AG04449 (cell line): ENCODE measurements around the gene ATP6V0A1.
"Not testable (repeated sequence)": the region's sequence is repeated elsewhere in the genome, so short reads cannot be mapped to it uniquely, and the experiment has no call there.

Experiments used
- CTCF ChIA-PET: fragments of 350-600 bp; formaldehyde crosslinking; extraction: SDS; loops from one replicate; lab custom pipeline; 2021; ENCODE audit warnings: antibody characterized with exemption; lab: Yijun Ruan, JAX
- POLR2A ChIA-PET: fragments of 400-600, 350-600 bp; formaldehyde crosslinking; extraction: SDS; loops from one replicate; lab custom pipeline; 2020; ENCODE audit warnings: antibody characterized with exemption, inconsistent platforms; lab: Yijun Ruan, JAX
- DNase-seq: peaks from one replicate; pipeline ENCODE4 v3.0.0-alpha.2; 2010; ENCODE audit warnings: low read depth, low spot score
- H3K4me3 ChIP-seq: 2 replicates; pipeline ENCODE4 v1.5.1; 2011; ENCODE audit warnings: low read depth, mild to moderate bottlenecking, control low read depth, low read length
- TF ChIP-seq, protein P1 (sequence below): IDR thresholded peaks from one replicate; pipeline ENCODE4 v1.5.1; 2011; ENCODE audit warnings: mild to moderate bottlenecking, moderate library complexity, low read length, control low read depth, inconsistent platforms; ENCODE audit not compliant: insufficient read depth; ENCODE audit errors: missing control alignments

Gene ATP6V0A1

DNA sequence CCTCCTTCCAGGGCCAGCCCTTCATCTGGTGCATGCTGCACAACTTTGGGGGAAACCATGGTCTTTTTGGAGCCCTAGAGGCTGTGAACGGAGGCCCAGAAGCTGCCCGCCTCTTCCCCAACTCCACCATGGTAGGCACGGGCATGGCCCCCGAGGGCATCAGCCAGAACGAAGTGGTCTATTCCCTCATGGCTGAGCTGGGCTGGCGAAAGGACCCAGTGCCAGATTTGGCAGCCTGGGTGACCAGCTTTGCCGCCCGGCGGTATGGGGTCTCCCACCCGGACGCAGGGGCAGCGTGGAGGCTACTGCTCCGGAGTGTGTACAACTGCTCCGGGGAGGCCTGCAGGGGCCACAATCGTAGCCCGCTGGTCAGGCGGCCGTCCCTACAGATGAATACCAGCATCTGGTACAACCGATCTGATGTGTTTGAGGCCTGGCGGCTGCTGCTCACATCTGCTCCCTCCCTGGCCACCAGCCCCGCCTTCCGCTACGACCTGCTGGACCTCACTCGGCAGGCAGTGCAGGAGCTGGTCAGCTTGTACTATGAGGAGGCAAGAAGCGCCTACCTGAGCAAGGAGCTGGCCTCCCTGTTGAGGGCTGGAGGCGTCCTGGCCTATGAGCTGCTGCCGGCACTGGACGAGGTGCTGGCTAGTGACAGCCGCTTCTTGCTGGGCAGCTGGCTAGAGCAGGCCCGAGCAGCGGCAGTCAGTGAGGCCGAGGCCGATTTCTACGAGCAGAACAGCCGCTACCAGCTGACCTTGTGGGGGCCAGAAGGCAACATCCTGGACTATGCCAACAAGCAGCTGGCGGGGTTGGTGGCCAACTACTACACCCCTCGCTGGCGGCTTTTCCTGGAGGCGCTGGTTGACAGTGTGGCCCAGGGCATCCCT, 84.8 kb downstream of the ATP6V0A1 start:
- no peak overlapping the region for H3K4me3 ChIP-seq
- ChIA-PET POLR2A (interaction anchor here (0.7 kb wide), 1 partner anchor 11 kb away, joined by 3 read pairs; no protein-coding TSS in a partner anchor), CTCF (no interaction called here)
- no peak for DNase-seq
- TF ChIP-seq, protein P1, sequence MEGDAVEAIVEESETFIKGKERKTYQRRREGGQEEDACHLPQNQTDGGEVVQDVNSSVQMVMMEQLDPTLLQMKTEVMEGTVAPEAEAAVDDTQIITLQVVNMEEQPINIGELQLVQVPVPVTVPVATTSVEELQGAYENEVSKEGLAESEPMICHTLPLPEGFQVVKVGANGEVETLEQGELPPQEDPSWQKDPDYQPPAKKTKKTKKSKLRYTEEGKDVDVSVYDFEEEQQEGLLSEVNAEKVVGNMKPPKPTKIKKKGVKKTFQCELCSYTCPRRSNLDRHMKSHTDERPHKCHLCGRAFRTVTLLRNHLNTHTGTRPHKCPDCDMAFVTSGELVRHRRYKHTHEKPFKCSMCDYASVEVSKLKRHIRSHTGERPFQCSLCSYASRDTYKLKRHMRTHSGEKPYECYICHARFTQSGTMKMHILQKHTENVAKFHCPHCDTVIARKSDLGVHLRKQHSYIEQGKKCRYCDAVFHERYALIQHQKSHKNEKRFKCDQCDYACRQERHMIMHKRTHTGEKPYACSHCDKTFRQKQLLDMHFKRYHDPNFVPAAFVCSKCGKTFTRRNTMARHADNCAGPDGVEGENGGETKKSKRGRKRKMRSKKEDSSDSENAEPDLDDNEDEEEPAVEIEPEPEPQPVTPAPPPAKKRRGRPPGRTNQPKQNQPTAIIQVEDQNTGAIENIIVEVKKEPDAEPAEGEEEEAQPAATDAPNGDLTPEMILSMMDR: no peak

- ChIA-PET CTCF (interaction anchor here (1.6 kb wide), 1 partner anchor 11 kb away, joined by 3 read pairs; no protein-coding TSS in a partner anchor), POLR2A (no interaction called here)
- DNase-seq: no peak
- TF ChIP-seq, protein P1: no peak
- no peak overlapping the region for H3K4me3 ChIP-seq
Observed at GRCh38 chr17:42544874-42545283, 86.2 kb downstream of the ATP6V0A1 start.

DNA sequence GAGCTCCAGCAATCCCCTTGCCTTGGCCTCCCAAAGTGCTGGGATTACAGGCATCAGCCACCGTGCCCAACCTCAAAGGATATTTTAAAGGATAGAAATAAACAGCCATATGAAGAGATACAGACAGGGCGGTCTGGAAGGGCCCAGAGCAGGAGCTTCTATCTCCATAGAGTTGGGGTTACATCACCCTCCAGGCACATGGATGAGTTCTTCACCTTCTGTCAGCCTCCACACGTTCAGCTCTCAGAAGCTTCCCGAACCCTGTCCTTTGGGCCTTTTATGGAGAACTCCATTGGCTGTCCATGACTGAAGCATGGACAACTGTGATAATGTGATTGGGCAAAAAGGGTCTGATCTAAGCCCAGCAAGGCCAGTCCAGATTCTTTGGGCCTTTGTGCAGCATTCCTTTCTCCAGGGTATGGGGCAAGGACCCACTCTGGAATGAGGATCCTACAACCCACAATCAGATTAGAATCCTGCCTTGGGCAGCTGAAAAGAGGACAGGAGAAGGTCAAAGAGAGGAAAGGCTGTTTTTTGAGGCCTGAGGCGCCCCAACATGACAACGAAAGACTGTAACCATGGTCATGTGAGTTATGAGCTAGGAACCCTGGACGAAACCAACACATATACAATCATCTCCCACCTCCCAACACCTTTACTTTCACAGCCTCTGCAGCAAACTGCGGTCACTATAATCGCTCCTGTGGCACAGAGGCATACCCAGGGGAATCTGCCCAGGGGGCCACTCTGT, 87.3 kb downstream of the ATP6V0A1 start:
- H3K4me3 ChIP-seq, POLR2A ChIA-PET, DNase-seq: not testable (repeated sequence)
- CTCF ChIA-PET: interaction anchor here (1.6 kb wide), 1 partner anchor 12 kb away, joined by 3 read pairs; no protein-coding TSS in a partner anchor

- DNase-seq: no peak
- ChIA-PET CTCF (interaction anchor here (2.3 kb wide), 1 partner anchor 11 kb away, joined by 9 read pairs; the partner anchor contains the start of gene NAGLU), POLR2A (interaction anchor here (1.1 to 1.7 kb wide), 2 partner anchors 11 to 12 kb away, joined by 3 to 10 read pairs; partner anchors contain the start of gene NAGLU)
- TF ChIP-seq, protein P1: no peak
- no peak overlapping the region for H3K4me3 ChIP-seq
Observed at GRCh38 chr17:42547001-42547461, 88.4 kb downstream of the ATP6V0A1 start.

DNA sequence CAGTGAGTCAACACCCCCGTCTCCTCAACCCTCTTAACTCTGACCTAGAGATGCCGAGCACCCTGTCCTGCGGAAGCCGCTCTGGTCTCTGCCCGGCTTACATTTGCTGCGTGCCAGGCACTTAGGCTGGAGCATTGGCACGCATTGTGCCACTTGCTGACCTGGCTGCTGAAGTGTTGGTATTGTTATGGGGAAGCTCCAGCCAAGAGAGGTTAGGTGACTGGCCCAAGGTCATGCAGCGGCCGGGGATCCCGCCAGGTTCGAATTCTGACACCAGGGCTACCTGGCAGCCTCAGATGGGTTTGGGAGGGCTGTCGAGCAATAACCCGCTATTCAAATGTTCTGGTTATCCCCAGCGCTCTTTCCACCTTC, 89.0 kb downstream of the ATP6V0A1 start:
- TF ChIP-seq, protein P1: no peak
- H3K4me3 ChIP-seq: no peak overlapping the region
- CTCF ChIA-PET: interaction anchor here (2.3 kb wide), 1 partner anchor 12 kb away, joined by 9 read pairs; the partner anchor contains the start of gene NAGLU
- POLR2A ChIA-PET: interaction anchor here (1.1 to 1.7 kb wide), 2 partner anchors 12 kb away, joined by 3 to 10 read pairs; partner anchors contain the start of gene NAGLU
- DNase-seq: no peak

- ChIA-PET POLR2A (interaction anchor here (1.1 to 1.7 kb wide), 2 partner anchors 11 to 12 kb away, joined by 3 to 10 read pairs; partner anchors contain the start of gene NAGLU), CTCF (interaction anchor here (1.0 to 2.3 kb wide), 2 partner anchors 12 to 226 kb away, joined by 4 to 9 read pairs; partner anchors contain the start of gene NAGLU)
- TF ChIP-seq, protein P1: peak; percentile 52
- H3K4me3 ChIP-seq: peak overlapping the region; percentile 43
- DNase-seq: no peak
Observed at GRCh38 chr17:42548070-42548837, 89.6 kb downstream of the ATP6V0A1 start.
